Head of caudate nucleus (tissue), 42 donors: ENCODE data around the gene FUT1.

Source experiments
- DNase-seq, 42 donors: peaks; one replicate each; pipeline versions ENCODE4 v3.0.0 to v3.0.0-alpha.2; 2020 to 2021; ENCODE audit warnings: mixed read lengths in 7 of 42
- intact Hi-C: fragments of 100-400 bp; cut with DNase I; formaldehyde crosslinking; loops from one replicate; pipeline ENCODE4 v1.15.0; 2022

FUT1 gene

DNA sequence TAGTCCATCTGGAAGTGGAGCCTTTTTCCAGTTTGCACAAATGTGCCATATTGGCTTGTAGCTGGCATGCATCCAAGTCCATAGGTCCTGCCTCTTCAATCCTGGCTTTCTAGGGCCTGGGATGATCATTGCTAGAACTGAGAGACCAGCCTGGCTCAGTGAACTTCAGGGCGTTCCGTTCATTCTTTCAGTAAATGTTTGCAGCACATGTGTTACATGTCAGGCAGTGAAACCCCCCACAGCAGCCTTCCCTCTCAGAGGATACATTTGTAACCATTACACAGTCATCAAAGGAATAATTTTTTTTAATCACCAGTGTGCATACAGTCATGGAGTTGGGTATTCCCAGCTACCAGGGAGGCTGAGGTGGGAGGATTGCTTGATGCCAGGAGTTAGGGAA lies 47.0 kb downstream of the FUT1 start:
- intact Hi-C loops = no loop called here
- no peak for DNase-seq

DNA sequence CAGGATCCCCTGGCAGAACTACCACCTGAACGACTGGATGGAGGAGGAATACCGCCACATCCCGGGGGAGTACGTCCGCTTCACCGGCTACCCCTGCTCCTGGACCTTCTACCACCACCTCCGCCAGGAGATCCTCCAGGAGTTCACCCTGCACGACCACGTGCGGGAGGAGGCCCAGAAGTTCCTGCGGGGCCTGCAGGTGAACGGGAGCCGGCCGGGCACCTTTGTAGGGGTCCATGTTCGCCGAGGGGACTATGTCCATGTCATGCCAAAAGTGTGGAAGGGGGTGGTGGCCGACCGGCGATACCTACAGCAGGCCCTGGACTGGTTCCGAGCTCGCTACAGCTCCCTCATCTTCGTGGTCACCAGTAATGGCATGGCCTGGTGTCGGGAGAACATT lies 49.1 kb downstream of the FUT1 start:
- DNase-seq = no peak
- intact Hi-C loops = no loop called here

DNA sequence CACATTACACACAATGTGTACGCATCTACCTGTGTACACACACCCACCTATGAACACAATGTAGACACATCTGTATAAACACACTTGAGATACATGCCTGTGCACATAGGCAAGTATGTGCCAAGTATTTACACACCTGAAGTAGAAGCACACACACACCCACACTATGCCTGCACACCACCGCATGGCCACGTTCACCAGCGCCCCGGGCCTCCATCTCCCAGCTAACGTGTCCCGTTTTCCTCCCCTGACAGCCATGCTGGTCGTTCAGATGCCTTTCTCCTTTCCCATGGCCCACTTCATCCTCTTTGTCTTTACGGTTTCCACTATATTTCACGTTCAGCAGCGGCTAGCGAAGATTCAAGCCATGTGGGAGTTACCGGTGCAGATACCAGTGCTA lies 49.7 kb downstream of the FUT1 start:
- intact Hi-C loops = no loop called here
- no peak for DNase-seq

DNA sequence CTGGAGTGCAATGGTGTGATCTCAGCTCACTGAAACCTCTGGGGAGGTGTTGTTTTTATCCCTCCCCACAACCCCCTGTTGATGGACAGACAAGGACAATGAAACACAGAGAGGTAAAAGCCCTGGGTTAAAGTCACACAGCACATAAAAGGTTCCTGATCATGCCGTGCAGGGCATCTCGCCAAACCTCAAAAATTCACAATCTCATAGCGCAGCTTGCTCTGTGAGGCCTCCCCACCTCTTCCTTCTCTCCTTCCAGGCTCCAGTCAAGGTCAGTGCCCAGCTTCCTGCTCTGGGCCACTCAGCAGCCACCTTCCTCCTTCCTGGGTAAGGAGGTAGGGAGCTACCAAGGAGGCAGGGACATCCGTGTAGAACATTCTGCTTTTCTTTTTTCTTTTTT lies 54.4 kb downstream of the FUT1 start:
- intact Hi-C loops = no loop called here
- DNase-seq = no peak
